Measurements from ENCODE around the gene PUS7L.
A peak's percentile ranks its signal among the peaks of the same experiment; 100 is the strongest.
"Not testable (repeated sequence)": the region's sequence is repeated elsewhere in the genome, so short reads cannot be mapped to it uniquely, and the experiment has no call there.

Gene PUS7L

GRCh38 chr12:43758728-43759563, at the start of gene PUS7L, which contains the start of gene IRAK4:
TSS of gene PUS7L (minus strand) at chr12:43758790. CDS start at chr12:43755245, 3,545 bp downstream.
TSS of gene IRAK4 (plus strand) at chr12:43758951. CDS start at chr12:43768112, 9,161 bp downstream.
- peak; percentile 98 for DNase-seq

DNA sequence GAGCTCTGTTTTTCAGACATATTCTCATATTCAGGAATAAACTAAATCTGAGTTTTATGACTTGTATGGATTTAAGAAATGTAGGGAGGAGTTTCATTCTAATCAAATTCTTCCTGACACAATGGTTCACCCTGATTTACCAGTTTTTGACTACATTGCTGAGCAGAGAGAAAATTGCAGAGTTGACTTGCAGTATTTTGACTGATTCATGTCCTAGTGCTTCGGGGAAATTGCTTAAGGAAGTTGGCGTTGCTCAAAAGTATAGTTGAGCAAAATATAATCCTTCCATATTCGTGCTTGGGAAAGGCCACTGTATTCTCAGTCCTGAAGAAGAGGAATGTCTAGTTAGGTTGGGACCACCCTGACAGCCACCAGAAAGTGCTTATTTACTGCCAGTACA, 48.8 kb upstream of the PUS7L start:
- no peak for DNase-seq

DNA sequence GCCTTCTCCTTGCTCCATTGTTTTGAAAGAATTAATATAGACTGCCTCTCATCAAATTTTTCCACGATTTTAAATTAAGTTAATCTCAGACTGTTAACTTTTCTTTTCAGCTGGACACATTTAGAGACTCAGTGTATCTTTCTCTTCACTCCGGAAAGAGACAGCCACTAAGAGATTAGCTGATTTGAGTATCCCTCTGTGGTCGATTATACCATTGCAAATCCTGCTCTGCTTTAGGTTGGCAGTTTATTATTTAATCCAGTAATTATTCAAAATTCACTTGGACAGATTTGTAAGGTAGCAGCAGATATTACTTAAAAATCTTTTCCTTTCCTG, 48.1 kb upstream of the PUS7L start:
- no peak for DNase-seq

- peak; percentile 92 for DNase-seq
These were observed 47.5 kb upstream of the PUS7L start, which contains the start of gene TWF1 for GRCh38 chr12:43805860-43806736. TSS of gene TWF1 (minus strand) at chr12:43806317. CDS start at chr12:43806245, 72 bp downstream.

- no peak for DNase-seq
These were observed 46.7 kb upstream of the PUS7L start for GRCh38 chr12:43805149-43805859.

- no peak for DNase-seq
These were observed 39.1 kb upstream of the PUS7L start for GRCh38 chr12:43797561-43798217.

- DNase-seq, result no peak
These were observed 37.2 kb upstream of the PUS7L start for GRCh38 chr12:43795716-43796280.

DNA sequence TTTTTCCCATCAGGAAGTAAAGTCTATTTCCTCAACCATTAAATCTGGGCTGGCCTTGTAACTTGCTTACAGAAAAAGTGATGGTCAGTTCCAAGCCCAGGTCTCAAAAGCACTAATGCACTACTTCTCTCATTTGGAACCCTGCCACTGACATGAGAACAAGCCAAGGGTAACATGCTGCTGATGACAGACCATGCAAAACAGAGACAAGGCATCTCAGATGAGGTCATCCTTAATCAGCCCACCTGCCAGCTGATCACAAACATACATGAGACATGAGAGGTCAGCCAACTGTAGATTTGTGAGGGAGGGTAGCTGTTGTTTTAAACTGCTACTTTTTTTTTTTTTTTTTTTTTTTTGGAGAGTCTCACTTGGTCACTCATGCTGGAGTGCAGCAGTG, 31.4 kb upstream of the PUS7L start:
- DNase-seq, result no peak

GRCh38 chr12:43786899-43787693, 28.5 kb upstream of the PUS7L start:
- no peak for DNase-seq

GRCh38 chr12:43776498-43776897, 17.9 kb upstream of the PUS7L start:
- DNase-seq, result no peak

DNA sequence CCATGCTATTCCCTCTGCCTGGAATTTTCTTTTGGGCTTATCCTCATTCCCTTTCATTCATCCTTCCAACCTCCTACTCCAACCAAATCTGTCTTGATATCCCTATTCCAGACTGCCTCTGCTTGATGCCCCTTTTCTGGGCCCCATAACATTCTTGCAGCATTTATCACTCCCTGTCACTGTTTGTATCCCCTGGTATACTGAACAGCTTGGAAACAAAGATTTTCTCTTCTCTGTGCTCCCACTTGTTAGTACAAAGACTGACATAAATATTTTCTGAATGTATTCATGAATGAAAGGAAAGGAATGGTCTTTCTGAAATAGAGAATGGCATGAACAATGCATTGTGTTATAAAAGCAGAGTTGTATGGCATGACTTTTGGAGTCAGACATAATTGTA, 7.7 kb upstream of the PUS7L start:
- DNase-seq, result no peak

GRCh38 chr12:43764528-43764927, 5.9 kb upstream of the PUS7L start:
- DNase-seq, result no peak

DNA sequence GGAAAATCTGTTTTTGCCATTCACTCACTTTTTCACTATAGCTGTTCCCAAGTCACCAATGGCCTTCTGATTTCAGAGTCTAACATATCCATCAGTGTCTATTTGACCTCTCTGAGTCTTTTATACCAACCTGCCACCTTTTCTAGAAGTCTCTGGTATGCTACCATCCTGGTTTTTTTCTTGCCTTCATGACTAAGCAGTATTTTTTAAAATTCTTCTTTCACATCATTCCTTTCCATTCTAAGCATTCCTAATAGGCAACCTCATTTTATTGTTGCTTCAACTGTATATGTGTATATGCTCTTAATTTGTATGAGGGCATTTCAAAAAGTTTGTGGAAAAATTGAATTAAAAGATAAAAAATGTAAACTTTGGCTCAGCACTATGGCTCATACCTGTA, 5.2 kb upstream of the PUS7L start:
- no peak for DNase-seq

GRCh38 chr12:43762596-43762995, 4.0 kb upstream of the PUS7L start:
- DNase-seq, result no peak

- DNase-seq, result no peak
These were observed 2.9 kb upstream of the PUS7L start for GRCh38 chr12:43761500-43761899.

- no peak for DNase-seq
These were observed 1.8 kb upstream of the PUS7L start for GRCh38 chr12:43760396-43760795.

- DNase-seq, result no peak
These were observed 303 bp downstream of the PUS7L start for GRCh38 chr12:43758247-43758727.

DNA sequence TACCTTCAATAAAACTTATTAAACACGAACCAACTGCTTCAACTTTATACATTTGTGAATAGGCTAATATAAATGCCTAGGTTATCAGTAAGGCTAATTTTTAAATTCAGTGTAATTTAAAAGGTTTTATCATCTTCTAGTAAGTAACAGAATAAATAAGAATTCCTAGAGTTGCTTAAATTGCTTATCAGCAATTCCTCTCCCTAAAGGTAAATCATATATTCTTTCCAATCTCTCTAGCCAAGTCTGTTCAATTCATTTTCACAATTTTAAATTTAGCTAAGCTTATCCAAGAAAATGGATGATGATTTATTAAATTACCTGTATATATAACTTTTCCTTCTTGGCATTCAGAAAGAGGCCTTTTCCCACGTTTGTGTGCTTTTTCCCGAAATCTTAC, 4.6 kb downstream of the PUS7L start:
- DNase-seq, result no peak

DNA sequence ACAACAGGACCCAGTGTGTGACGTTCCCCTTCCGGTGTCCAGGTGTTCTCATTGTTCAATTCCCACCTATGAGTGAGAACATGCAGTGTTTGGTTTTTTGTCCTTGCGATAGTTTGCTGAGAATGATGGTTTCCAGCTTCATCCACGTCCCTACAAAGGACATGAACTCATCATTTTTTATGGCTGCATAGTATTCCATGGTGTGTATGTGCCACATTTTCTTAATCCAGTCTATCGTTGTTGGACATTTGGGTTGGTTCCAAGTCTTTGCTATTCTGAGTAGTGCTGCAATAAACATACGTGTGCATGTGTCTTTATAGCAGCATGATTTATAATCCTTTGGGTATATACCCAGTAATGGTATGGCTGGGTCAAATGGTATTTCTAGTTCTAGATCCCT, 7.2 kb downstream of the PUS7L start:
- not testable (repeated sequence) for DNase-seq

DNA sequence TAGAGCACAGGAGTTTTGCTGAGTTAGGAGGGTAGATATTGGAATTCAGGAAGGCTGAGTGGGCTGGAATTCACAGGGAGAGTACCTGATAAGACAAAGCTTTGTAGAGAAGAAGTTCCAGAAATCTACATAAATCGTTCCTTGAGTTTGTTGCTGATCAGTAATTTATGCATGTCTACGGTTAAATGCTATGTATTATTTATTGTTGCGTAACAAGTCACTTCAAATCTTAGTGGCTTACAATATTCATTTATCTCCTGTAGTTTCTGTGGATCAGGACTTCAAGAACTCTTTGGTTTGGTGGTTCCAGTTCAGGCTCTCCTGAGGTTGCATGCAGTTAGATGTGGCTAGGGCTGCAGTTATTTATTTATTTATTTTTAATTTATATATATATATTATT, 7.8 kb downstream of the PUS7L start:
- DNase-seq, result no peak

DNA sequence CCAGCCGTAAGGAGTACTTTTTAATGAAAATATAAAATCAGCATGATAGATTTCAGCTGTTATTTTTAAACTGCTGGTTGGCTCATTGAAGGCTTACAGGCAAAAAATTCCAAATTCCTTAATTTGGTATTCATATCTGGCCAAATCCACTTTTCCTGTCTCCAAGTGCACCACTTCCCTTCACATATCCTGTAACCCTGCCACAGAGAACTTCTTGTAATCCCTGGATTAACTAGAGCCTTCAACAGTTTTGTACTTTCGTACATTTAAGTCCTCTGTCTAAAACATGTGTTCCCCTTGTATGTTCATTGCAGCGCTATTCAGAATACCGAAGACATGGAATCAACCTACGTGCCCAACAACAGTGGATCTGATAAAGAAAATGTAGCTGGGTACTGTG, 9.6 kb downstream of the PUS7L start:
- no peak for DNase-seq

Data from GOT3 (cell line).